ENCODE data around the gene FER1L5.

FER1L5 gene

GRCh38 chr2:96753661-96754282 is 111.2 kb downstream of the FER1L5 start:
- DNase-seq = no peak

GRCh38 chr2:96754317-96754716 is 111.8 kb downstream of the FER1L5 start:
- DNase-seq = no peak
